ENCODE data around the gene ACAP2.

The ACAP2 gene

GRCh38 chr3:195421400-195421799, 21.4 kb downstream of the ACAP2 start:
- no peak for TF ChIP-seq CTCF (IDR thresholded peaks at IDR 0.05)

DNA sequence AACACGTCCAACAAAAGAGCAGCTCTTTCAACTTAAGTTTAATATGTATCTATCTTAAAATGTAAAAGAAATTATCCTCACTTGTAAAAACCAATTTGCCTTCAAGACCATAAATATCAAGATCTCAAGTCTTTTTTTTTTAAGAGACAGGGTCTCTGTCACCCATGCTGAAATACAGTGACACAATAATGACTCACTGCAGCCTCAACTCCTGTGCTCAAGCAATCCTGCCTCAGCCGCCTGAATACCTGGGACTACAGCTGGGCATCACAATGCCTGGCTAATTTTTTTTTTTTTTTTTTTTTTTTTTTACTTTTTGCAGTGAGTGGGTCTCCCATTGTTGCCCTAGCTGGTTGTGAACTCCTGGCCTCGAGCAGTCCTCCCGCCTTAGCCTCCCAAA, 26.0 kb downstream of the ACAP2 start:
- Histone ChIP-seq H3K27ac (no peak overlapping the region), H3K4me3 (no peak overlapping the region)
- no peak for TF ChIP-seq CTCF (IDR thresholded peaks at IDR 0.05)
- DNase-seq (ENCODE audit: low spot score): no peak

More at GRCh38 chr3:195421400-195421799, 21.4 kb downstream of the ACAP2 start:
- no peak for DNase-seq (ENCODE audit: low spot score)
- no peak overlapping the region for H3K27ac ChIP-seq
- H3K4me3 ChIP-seq: no peak overlapping the region

GRCh38 chr3:195411836-195412235, 31.0 kb downstream of the ACAP2 start:
- TF ChIP-seq CTCF (IDR thresholded peaks at IDR 0.05): no peak
- Histone ChIP-seq H3K27ac (no peak overlapping the region), H3K4me3 (no peak overlapping the region)
- no peak for DNase-seq (ENCODE audit: low spot score)

- Histone ChIP-seq H3K4me3 (no peak overlapping the region), H3K27ac (no peak overlapping the region)
- no peak for DNase-seq (ENCODE audit: low spot score)
- no peak for TF ChIP-seq CTCF (IDR thresholded peaks at IDR 0.05)
Observed at GRCh38 chr3:195410546-195410945, 32.3 kb downstream of the ACAP2 start.

- TF ChIP-seq CTCF (IDR thresholded peaks at IDR 0.05): no peak
- no peak for DNase-seq (ENCODE audit: low spot score)
- Histone ChIP-seq H3K27ac (no peak overlapping the region), H3K4me3 (no peak overlapping the region)
Observed at GRCh38 chr3:195407531-195408409, 35.0 kb downstream of the ACAP2 start.

DNA sequence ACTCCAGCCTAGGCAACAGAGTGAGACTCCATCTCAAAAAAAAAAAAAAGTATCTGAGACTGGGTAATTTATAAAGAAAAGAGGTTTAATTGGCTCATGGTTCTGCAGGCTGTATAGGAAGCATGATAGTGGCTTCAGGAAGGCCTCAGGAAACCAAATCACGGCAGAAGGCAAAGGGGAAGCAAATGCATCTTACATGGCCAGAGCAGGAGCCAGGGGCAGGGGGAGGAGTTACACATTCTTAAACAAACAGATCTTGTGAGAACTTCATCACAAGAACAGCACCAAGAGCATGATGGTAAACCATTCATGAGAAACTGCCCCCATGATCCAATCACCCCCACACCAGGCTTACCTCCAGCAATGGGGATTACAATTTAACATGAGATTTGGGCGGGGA, 37.2 kb downstream of the ACAP2 start:
- no peak for DNase-seq (ENCODE audit: low spot score)
- no peak overlapping the region for H3K27ac ChIP-seq
- H3K4me3 ChIP-seq: no peak overlapping the region
- TF ChIP-seq CTCF (IDR thresholded peaks at IDR 0.05): no peak

DNA sequence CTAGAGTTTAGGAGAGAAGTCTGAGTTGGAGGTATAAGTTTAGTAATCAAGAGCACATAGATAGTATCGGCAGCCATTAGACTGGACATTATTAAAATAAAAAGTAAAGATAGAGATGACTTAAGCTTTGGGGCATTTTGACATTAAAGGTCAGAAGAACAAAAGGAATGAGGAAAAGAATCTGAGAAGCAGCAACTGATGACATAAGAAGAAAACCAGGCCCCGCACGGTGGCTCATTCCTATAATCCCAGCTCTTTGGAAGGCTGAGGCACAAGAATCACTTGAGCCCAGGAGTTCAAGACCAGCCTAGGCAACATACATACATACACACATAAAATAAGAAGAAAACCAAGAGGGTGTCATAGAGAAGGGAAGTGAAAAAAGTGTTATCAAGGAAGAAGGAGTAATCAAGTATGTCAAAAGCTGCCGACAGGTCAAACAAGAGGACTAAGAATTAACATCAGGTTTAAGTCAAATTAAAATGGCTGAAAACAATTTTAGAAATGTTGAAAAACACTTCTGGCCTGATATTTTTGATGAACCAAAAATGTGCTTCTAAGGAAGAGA, 38.9 kb downstream of the ACAP2 start:
- no peak for DNase-seq (ENCODE audit: low spot score)
- H3K4me3 ChIP-seq: no peak overlapping the region
- no peak for TF ChIP-seq CTCF (IDR thresholded peaks at IDR 0.05)
- no peak overlapping the region for H3K27ac ChIP-seq

Data from coronary artery (tissue), 2 donors.